ENCODE measurements around the gene CCDC175.

GRCh38 chr14:59507063-59507751, 69.4 kb downstream of the CCDC175 start:
- no peak for TF ChIP-seq POLR2AphosphoS5 (IDR thresholded peaks at IDR 0.05; ENCODE audit: insufficient read depth in 1 of 2, low read depth in 1 of 2)
- peak in 1 of 3 experiments; percentile 24 for TF ChIP-seq CTCF (IDR thresholded peaks at IDR 0.05)

Data from vagina (tissue), 2 donors.